ENCODE results near the gene SCML2.

DNA sequence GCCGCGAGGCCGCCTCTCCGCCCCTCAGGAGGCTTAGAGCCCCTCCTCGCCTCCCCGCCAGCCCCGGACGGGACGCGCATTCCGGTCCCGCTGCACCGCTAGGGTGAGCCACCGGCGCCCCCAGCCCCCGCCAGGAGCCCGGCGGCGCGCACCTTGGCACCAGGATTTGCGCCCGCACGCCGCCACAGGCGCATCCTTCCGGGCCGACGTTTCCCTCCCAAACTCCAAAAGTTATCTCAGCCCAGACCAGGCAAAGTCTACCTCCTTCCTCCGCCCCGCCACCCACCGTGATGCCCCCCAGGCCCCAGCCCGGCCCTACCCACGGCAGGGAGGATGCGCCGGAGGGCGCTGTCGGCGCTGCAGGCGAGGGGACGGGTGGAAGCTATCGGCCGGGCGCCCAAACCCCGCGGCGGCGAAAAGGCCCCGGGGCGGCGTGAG is 538 bp downstream of the SCML2 start:
- TF ChIP-seq, protein P1, sequence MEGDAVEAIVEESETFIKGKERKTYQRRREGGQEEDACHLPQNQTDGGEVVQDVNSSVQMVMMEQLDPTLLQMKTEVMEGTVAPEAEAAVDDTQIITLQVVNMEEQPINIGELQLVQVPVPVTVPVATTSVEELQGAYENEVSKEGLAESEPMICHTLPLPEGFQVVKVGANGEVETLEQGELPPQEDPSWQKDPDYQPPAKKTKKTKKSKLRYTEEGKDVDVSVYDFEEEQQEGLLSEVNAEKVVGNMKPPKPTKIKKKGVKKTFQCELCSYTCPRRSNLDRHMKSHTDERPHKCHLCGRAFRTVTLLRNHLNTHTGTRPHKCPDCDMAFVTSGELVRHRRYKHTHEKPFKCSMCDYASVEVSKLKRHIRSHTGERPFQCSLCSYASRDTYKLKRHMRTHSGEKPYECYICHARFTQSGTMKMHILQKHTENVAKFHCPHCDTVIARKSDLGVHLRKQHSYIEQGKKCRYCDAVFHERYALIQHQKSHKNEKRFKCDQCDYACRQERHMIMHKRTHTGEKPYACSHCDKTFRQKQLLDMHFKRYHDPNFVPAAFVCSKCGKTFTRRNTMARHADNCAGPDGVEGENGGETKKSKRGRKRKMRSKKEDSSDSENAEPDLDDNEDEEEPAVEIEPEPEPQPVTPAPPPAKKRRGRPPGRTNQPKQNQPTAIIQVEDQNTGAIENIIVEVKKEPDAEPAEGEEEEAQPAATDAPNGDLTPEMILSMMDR (IDR thresholded peaks at IDR 0.05), result no peak
- TF ChIP-seq POLR2A (IDR thresholded peaks at IDR 0.05), result no peak
